ENCODE results near the gene SON.
"Not testable (repeated sequence)": the region's sequence is repeated elsewhere in the genome, so short reads cannot be mapped to it uniquely, and the experiment has no call there.

The SON gene

GRCh38 chr21:33572350-33572749, 29.5 kb downstream of the SON start:
- DNase-seq: no peak

GRCh38 chr21:33576741-33577141, 33.9 kb downstream of the SON start:
- DNase-seq: not testable (repeated sequence)

GRCh38 chr21:33578214-33578613, 35.4 kb downstream of the SON start:
- no peak for DNase-seq

- DNase-seq: no peak
Observed at GRCh38 chr21:33578959-33579542, 36.2 kb downstream of the SON start.

- DNase-seq: no peak
Observed at GRCh38 chr21:33584455-33584854, 41.6 kb downstream of the SON start.

GRCh38 chr21:33586927-33587326, 44.1 kb downstream of the SON start:
- no peak for DNase-seq

- DNase-seq: peak in 1 of 2 experiments; percentile 15
Observed at GRCh38 chr21:33587792-33588484, 45.1 kb downstream of the SON start.

GRCh38 chr21:33588485-33589335, 45.9 kb downstream of the SON start, which contains the start of gene DONSON:
Gene DONSON (minus strand): TSS chr21:33588684. CDS start chr21:33588641, 43 bp downstream.
- peak; percentile 79 to 89 for DNase-seq

- no peak for DNase-seq
Observed at GRCh38 chr21:33598051-33598450, 55.2 kb downstream of the SON start.

- no peak for DNase-seq
Observed at GRCh38 chr21:33608559-33608958, 65.7 kb downstream of the SON start.

- no peak for DNase-seq
Observed at GRCh38 chr21:33611006-33611744, 68.3 kb downstream of the SON start.

GRCh38 chr21:33617565-33617964, 74.7 kb downstream of the SON start:
- not testable (repeated sequence) for DNase-seq

- DNase-seq: no peak
Observed at GRCh38 chr21:33618407-33618806, 75.6 kb downstream of the SON start.

- DNase-seq: no peak
Observed at GRCh38 chr21:33619726-33620125, 76.9 kb downstream of the SON start.

GRCh38 chr21:33622253-33622652, 79.4 kb downstream of the SON start:
- DNase-seq: no peak

- not testable (repeated sequence) for DNase-seq
Observed at GRCh38 chr21:33626151-33626550, 83.3 kb downstream of the SON start.

All from stimulated activated CD4-positive, alpha-beta T cell treated with anti-CD3 and anti-CD28 coated beads, Interleukin-4, amount 100 ng/mL, for 4 hours (primary cell).